Panc1 (cell line): ENCODE results near the gene ATP5IF1. TPM values are rescaled to one million over a fixed set of nuclear protein-coding genes. Genes with fewer than 3 reads are reported as not detected.

Source experiments
- ATAC-seq: fragments of 200-7000 bp; cut with Tn5 transposase; 2 replicates; pipeline ENCODE4 v1.9.1; 2020; ENCODE audit warnings: mild to moderate bottlenecking, moderate library complexity
- BruUV-seq: library from RNA; stranded (reverse); fragments of 400-500 nt; replicated peaks from 2 replicates; lab custom pipeline; 2021; lab: Mats Ljungman, UMichigan
- CTCF ChIA-PET: fragments of 300-600 bp; sonication (Branson Sonifier 250); formaldehyde crosslinking; loops from one replicate; lab custom pipeline; 2022; ENCODE audit warnings: antibody characterized with exemption; lab: Charles Lee
- POLR2A ChIA-PET: fragments of 300-600 bp; sonication (Branson Sonifier 250); formaldehyde crosslinking; loops from one replicate; lab custom pipeline; 2022; ENCODE audit warnings: antibody characterized with exemption; lab: Charles Lee
- DNase-seq: peaks from one replicate; pipeline ENCODE4 v3.0.0-alpha.2; 2010; ENCODE audit warnings: low read depth, low spot score
- H3K27ac ChIP-seq: 2 replicates; pipeline ENCODE4 v1.5.1; 2011; ENCODE audit warnings: mild to moderate bottlenecking, low read length, inconsistent platforms
- H3K27me3 ChIP-seq: fragments of 200-500 bp; sonication (Bioruptor generic); 2 replicates; pipeline ENCODE4 v1.6.0; 2014; ENCODE audit warnings: low read length, inconsistent platforms; ENCODE audit not compliant: control insufficient read depth, insufficient read depth
- H3K36me3 ChIP-seq: fragments of 200-500 bp; sonication (Bioruptor generic); 2 replicates; pipeline ENCODE4 v1.5.1; 2014; ENCODE audit warnings: inconsistent platforms, mild to moderate bottlenecking, low read length, moderate library complexity; ENCODE audit not compliant: control insufficient read depth, insufficient read depth
- H3K4me1 ChIP-seq: 2 replicates; pipeline ENCODE4 v1.5.1; 2011; ENCODE audit warnings: inconsistent platforms, mild to moderate bottlenecking, low read length, moderate library complexity; ENCODE audit not compliant: control insufficient read depth, insufficient read depth
- H3K4me3 ChIP-seq, 2 experiments: 2 replicates each; pipeline ENCODE4 v1.5.1; 2011 to 2012; ENCODE audit warnings: low read depth in 2 of 2, low read length in 2 of 2, mild to moderate bottlenecking in 2 of 2, inconsistent platforms in 1 of 2, moderate library complexity in 1 of 2
- H3K9me3 ChIP-seq: fragments of 200-500 bp; sonication (Bioruptor generic); 2 replicates; pipeline ENCODE4 v1.5.1; 2014; ENCODE audit warnings: low read depth, mild to moderate bottlenecking, inconsistent platforms, low read length, moderate library complexity; ENCODE audit not compliant: control insufficient read depth, insufficient read depth
- CTCF ChIP-seq: fragments of 450-650 bp; IDR thresholded peaks from 2 replicates; pipeline ENCODE4 v1.5.1; 2017; ENCODE audit warnings: mild to moderate bottlenecking
- POLR2AphosphoS5 ChIP-seq: IDR thresholded peaks from 2 replicates; pipeline ENCODE4 v1.6.1; 2012; ENCODE audit warnings: mild to moderate bottlenecking, low read depth, low read length, moderate library complexity
- REST ChIP-seq, 2 experiments: IDR thresholded peaks; 2 replicates each; pipeline ENCODE4 v1.6.1; 2011 to 2012; ENCODE audit warnings: low read depth in 2 of 2, control low read depth in 1 of 2, low read length in 1 of 2, mild to moderate bottlenecking in 1 of 2, moderate library complexity in 1 of 2; ENCODE audit not compliant: insufficient read depth in 1 of 2
- SIN3A ChIP-seq: IDR thresholded peaks from 2 replicates; pipeline ENCODE4 v1.6.1; 2012; ENCODE audit warnings: low read depth, mild to moderate bottlenecking, low read length, moderate library complexity, borderline replicate concordance; ENCODE audit not compliant: insufficient read depth
- TCF7L2 ChIP-seq: IDR thresholded peaks from 2 replicates; pipeline ENCODE4 v1.6.1; 2011; ENCODE audit warnings: mild to moderate bottlenecking, low read depth, low read length, inconsistent platforms
- in situ Hi-C: cut with HindIII; loops from 2 replicates; pipeline ENCODE4 v1.10.0; 2016; ENCODE audit warnings: low sequenced_read_pairs, low pct_unique_long_range_greater_than_20kb
- intact Hi-C: fragments of 100-400 bp; cut with micrococcal nuclease; formaldehyde crosslinking; loops from one replicate; pipeline ENCODE4 v1.10.0; 2022; ENCODE audit not compliant: unreplicated experiment
- total RNA-seq: library from RNA; stranded (reverse); gene quantifications from one replicate; pipeline ENCODE4 v1.2.1, GENCODE V29; 2021; ENCODE audit not compliant: unreplicated experiment

The ATP5IF1 gene
- total RNA-seq, 1 experiment from 2014 or later = 94.5 TPM

- Histone ChIP-seq H3K27me3 (no peaks in the 10 kb centered on the region), H3K27ac (no peak overlapping the region), H3K4me1 (peaks cover 4% of the 10 kb centered on the region), H3K4me3 (no peak overlapping the region), H3K36me3 (no peaks in the 10 kb centered on the region), H3K9me3 (no peaks in the 10 kb centered on the region)
- BruUV-seq = no TSS peak
- ChIA-PET POLR2A (no interaction called here), CTCF (no interaction called here)
- intact Hi-C loops = loop anchor here (10.0 kb wide), 1 partner anchor 55 kb away; the partner anchor contains the start of gene MED18
- DNase-seq (no peak), ATAC-seq (no peak)
- TF ChIP-seq SIN3A (no peak), CTCF (no peak), REST (IDR thresholded peaks at IDR 0.05; ENCODE audit: insufficient read depth in 1 of 2, low read depth in 2 of 2, low read length in 1 of 2) (no peak), TCF7L2 (no peak), POLR2AphosphoS5 (no peak)
- in situ Hi-C loops = no loop called here
Measured at GRCh38 chr1:28269529-28269928, 33.6 kb downstream of the ATP5IF1 start.

- H3K9me3 ChIP-seq = no peaks in the 10 kb centered on the region
- DNase-seq = no peak
- H3K27me3 ChIP-seq = no peaks in the 10 kb centered on the region
- no peaks in the 10 kb centered on the region for H3K36me3 ChIP-seq
- H3K4me1 ChIP-seq = no peaks in the 10 kb centered on the region
- ATAC-seq = no peak
- TF ChIP-seq POLR2AphosphoS5 (no peak), TCF7L2 (no peak)
- no TSS peak for BruUV-seq
- intact Hi-C loops (no loop called here), in situ Hi-C loops (no loop called here)
- no peak overlapping the region for H3K4me3 ChIP-seq
- H3K27ac ChIP-seq = no peak overlapping the region
- CTCF ChIA-PET = no interaction called here
- POLR2A ChIA-PET = no interaction called here
Measured at GRCh38 chr1:28272215-28272852, 36.4 kb downstream of the ATP5IF1 start.

- no peaks in the 10 kb centered on the region for H3K36me3 ChIP-seq
- DNase-seq = no peak
- H3K27me3 ChIP-seq = no peaks in the 10 kb centered on the region
- no peak for TF ChIP-seq SIN3A
- TF ChIP-seq REST (IDR thresholded peaks at IDR 0.05; ENCODE audit: insufficient read depth in 1 of 2, low read depth in 2 of 2, low read length in 1 of 2) = no peak
- TF ChIP-seq POLR2AphosphoS5 = no peak
- TF ChIP-seq CTCF = no peak
- no peak for TF ChIP-seq TCF7L2
- CTCF ChIA-PET = no interaction called here
- intact Hi-C loops (no loop called here), in situ Hi-C loops (no loop called here)
- no peaks in the 10 kb centered on the region for H3K9me3 ChIP-seq
- ATAC-seq = peak; percentile 64; the same call in 1 of the 2 replicates
- no TSS peak for BruUV-seq
- no peak overlapping the region for H3K4me3 ChIP-seq
- H3K27ac ChIP-seq = no peak overlapping the region
- POLR2A ChIA-PET = no interaction called here
- H3K4me1 ChIP-seq = no peaks in the 10 kb centered on the region
Measured at GRCh38 chr1:28273216-28273860, 37.4 kb downstream of the ATP5IF1 start.
